ENCODE measurements around the gene FKRP.
A peak's percentile ranks its signal among the peaks of the same experiment; 100 is the strongest.
"Not testable (repeated sequence)": the region's sequence is repeated elsewhere in the genome, so short reads cannot be mapped to it uniquely, and the experiment has no call there.

Gene FKRP

DNA sequence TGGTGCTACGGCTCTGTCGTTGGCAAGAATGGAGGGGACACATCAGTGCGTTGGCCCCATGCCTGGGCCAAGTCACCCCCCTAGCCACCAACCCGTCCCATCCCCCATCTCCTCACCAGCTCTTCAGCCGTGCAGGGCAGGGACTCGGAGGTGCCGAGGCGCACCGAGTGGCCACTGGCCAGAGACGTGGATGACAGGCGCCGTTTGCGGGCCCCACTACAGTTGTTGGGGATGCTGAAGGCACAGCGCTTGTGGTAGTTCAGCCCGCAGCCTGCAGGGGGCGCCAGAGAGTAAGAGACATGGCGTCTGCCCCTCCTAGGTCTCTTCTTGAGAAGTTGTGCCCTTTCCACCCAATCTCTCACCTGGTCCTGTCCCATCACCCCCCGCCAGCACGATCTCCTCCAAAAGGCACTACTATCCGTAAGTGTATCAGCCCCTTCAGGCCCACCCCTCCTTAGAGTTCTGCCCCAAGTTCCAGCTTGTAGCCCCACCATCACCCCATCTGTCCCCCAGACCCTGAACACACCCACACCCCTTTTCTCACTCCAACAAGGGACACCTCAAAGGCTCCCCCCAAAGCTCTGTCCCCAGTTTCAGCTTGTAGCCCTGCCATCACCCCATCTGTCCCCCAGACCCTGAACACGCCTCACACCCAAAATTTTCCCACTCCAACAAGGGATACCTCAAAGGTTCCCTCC lies 41.3 kb upstream of the FKRP start:
- H3K4me3 ChIP-seq (ENCODE audit: low read depth, low read length) = no peak overlapping the region
- TF ChIP-seq CTCF (IDR thresholded peaks at IDR 0.05; ENCODE audit: insufficient read depth, low read depth, low read length, missing control alignments) = peak; percentile 97
- DNase-seq (ENCODE audit: low read depth) = peak; percentile 74

DNA sequence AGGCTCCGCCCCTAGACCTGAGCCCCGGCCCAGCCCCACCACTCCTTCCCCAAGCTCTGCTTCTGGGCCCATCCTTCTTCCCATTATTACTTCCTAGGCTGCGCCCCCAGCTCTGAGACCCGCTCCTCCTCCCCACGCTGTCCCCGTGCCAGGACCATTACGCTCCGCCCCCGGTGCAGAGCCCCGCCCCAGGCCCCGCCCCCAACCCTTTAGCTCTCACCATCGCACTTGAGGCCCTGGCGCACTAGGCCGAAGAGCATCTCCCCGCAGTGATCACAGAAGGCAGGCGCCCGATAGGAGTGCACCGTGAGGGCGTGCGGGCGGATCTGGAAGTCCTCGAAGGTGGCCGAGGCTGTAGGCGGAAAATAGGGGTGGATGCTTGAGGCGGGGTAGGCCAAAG lies 35.2 kb upstream of the FKRP start:
- no peak overlapping the region for H3K4me3 ChIP-seq (ENCODE audit: low read depth, low read length)
- no peak for DNase-seq (ENCODE audit: low read depth)
- no peak for TF ChIP-seq CTCF (IDR thresholded peaks at IDR 0.05; ENCODE audit: insufficient read depth, low read depth, low read length, missing control alignments)

GRCh38 chr19:46712768-46713338 lies 33.0 kb upstream of the FKRP start:
- not testable (repeated sequence) for H3K4me3 ChIP-seq (ENCODE audit: low read depth, low read length); DNase-seq (ENCODE audit: low read depth)

DNA sequence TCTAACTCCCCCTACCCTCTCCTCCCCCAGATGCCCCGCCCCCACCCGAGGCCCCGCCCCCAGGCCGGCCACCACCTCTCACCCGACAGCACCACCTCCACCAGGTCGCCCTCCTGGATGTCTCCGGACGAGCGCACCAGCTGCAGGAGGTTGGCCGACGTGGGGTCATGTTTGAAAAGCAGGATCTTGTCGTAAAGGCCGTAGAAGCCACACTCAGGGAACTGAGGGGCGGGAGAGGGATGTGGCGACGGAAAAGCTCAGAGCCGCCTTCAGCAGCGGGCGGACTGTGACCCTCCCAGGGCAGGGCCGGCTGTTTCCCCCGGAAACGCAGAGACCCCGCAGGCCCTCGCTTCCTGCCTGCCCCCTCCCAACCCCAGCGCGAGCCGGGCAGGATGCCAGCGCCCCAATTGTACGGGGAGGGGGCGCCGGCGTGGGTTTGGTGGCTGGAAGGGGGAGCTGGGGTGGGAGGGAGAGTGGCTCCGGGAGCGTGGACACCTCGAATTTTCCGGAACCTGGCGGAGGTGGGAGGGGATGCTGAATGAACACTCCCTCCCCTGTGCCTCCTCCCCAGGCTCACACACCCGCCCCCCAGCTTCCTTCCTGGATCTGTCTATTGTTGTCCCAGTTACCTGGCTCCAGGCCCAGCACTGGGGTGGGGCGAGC lies 31.9 kb upstream of the FKRP start:
- peak; percentile 81 for DNase-seq (ENCODE audit: low read depth)
- TF ChIP-seq CTCF (IDR thresholded peaks at IDR 0.05; ENCODE audit: insufficient read depth, low read depth, low read length, missing control alignments) = no peak
- H3K4me3 ChIP-seq (ENCODE audit: low read depth, low read length) = peak overlapping the region; percentile 97

DNA sequence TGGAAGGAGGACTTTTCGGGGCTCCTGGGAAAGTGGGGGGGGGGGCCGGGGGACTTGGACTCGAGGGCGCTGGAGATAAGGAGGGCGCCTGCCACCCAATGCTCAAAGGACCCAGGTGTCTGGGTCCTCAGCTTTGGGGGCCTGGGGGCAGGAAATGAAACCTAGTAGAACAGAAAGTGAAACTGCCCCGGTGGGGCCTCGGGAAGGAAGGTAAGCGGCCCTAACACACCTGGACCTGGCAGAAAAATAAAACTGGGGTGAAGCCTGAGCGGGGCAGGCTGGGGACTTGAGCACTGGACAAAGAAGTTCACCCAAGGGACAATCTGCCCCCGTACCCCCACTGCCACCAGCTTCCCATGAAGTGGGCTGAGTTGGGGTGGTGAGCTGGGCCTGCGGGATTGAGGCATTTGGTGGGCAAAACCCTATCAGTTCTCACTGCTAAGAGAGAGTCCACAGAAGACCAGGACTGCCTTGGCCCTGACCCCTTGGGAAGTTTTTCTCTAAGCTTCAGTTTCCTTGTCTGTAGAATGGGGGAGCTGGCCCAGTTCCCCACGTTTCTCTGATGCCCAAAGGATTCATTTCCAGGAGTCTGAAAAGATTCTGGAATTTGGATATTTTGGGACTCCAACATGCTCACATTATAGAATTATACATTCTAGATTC lies 31.3 kb upstream of the FKRP start:
- peak; percentile 85 for DNase-seq (ENCODE audit: low read depth)
- no peak for TF ChIP-seq CTCF (IDR thresholded peaks at IDR 0.05; ENCODE audit: insufficient read depth, low read depth, low read length, missing control alignments)
- H3K4me3 ChIP-seq (ENCODE audit: low read depth, low read length) = peak overlapping the region; percentile 97

DNA sequence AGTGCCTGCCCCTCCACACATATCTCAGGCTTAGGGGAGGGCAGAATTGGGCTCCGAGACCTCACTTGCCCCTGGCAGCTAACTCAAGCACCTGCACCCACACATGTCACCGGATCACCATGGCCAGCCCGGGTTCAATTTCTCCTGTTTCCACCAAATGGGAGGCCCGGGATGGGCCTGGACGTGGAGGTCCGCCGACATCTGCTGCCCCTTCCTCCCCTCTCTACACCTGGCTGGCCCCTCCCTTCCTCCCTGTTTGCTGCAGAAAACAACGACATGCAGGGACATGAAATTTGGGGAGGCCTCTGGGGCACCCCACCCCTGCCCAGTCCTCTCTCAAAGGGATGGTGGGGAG lies 30.3 kb upstream of the FKRP start:
- no peak for DNase-seq (ENCODE audit: low read depth)
- no peak for TF ChIP-seq CTCF (IDR thresholded peaks at IDR 0.05; ENCODE audit: insufficient read depth, low read depth, low read length, missing control alignments)
- peak overlapping the region; percentile 97 for H3K4me3 ChIP-seq (ENCODE audit: low read depth, low read length)

- no peak for DNase-seq (ENCODE audit: low read depth)
- TF ChIP-seq CTCF (IDR thresholded peaks at IDR 0.05; ENCODE audit: insufficient read depth, low read depth, low read length, missing control alignments) = no peak
- H3K4me3 ChIP-seq (ENCODE audit: low read depth, low read length) = peak overlapping the region; percentile 97
Observed at GRCh38 chr19:46715975-46716671, 29.7 kb upstream of the FKRP start.
